Measurements from ENCODE around the gene CHPF.

CHPF gene, protein sequence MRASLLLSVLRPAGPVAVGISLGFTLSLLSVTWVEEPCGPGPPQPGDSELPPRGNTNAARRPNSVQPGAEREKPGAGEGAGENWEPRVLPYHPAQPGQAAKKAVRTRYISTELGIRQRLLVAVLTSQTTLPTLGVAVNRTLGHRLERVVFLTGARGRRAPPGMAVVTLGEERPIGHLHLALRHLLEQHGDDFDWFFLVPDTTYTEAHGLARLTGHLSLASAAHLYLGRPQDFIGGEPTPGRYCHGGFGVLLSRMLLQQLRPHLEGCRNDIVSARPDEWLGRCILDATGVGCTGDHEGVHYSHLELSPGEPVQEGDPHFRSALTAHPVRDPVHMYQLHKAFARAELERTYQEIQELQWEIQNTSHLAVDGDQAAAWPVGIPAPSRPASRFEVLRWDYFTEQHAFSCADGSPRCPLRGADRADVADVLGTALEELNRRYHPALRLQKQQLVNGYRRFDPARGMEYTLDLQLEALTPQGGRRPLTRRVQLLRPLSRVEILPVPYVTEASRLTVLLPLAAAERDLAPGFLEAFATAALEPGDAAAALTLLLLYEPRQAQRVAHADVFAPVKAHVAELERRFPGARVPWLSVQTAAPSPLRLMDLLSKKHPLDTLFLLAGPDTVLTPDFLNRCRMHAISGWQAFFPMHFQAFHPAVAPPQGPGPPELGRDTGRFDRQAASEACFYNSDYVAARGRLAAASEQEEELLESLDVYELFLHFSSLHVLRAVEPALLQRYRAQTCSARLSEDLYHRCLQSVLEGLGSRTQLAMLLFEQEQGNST

DNA sequence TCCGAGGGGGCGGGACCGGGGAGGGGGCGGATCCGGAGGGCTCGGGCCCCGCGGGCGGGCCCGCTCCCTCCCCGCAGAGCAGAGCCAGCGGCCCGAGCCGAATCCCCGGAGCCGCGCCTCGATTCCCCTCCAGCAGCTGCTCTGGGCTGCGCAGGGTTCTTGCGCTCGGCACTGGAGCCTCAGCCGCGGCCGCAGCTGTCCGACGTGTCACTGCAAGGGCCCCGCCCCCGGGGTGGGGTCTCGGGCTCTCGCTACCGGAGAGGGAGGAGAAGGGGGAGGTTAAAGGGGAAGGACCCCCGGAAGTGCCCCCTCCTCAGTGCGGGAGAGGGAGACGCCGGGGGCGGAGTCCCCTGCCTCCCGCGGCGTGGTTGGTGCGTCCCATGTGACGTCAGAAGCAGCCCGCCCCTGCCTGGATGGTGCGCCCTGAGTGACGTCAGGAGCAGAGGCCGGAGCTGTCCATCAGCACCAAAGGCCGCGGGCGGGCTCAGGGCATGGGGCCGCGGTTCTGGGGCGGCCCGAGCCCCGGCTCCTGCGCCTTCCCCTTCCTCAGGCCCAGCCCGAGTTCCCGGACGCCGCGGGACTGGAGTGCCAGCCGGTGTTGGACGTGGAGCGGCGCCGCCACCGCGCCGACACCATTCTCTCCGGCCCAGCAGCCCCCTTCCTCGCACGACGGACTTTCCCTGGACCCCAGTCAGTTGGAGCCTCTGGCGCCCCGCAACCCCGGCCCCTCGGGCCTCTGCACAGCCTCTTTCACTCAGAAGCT lies at the start of gene CHPF, which contains the start of gene TMEM198:
CHPF (minus strand) TSS at position 214 of the 763 bp plus-strand sequence. CDS start 271 bp downstream, outside the sequence.
TMEM198 (plus strand) TSS at position 433 of the 763 bp plus-strand sequence. CDS start 700 bp downstream, outside the sequence.
- DNase-seq (ENCODE audit: low spot score): peak; percentile 100
- TF ChIP-seq, protein P1, sequence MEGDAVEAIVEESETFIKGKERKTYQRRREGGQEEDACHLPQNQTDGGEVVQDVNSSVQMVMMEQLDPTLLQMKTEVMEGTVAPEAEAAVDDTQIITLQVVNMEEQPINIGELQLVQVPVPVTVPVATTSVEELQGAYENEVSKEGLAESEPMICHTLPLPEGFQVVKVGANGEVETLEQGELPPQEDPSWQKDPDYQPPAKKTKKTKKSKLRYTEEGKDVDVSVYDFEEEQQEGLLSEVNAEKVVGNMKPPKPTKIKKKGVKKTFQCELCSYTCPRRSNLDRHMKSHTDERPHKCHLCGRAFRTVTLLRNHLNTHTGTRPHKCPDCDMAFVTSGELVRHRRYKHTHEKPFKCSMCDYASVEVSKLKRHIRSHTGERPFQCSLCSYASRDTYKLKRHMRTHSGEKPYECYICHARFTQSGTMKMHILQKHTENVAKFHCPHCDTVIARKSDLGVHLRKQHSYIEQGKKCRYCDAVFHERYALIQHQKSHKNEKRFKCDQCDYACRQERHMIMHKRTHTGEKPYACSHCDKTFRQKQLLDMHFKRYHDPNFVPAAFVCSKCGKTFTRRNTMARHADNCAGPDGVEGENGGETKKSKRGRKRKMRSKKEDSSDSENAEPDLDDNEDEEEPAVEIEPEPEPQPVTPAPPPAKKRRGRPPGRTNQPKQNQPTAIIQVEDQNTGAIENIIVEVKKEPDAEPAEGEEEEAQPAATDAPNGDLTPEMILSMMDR (IDR thresholded peaks at IDR 0.05; ENCODE audit: extremely low read depth, insufficient read depth, missing control alignments): no peak
- in situ Hi-C loops (cut with MboI; ENCODE audit: low pct_unique_long_range_greater_than_20kb, low sequenced_read_pairs, unreplicated experiment): no loop called here

DNA sequence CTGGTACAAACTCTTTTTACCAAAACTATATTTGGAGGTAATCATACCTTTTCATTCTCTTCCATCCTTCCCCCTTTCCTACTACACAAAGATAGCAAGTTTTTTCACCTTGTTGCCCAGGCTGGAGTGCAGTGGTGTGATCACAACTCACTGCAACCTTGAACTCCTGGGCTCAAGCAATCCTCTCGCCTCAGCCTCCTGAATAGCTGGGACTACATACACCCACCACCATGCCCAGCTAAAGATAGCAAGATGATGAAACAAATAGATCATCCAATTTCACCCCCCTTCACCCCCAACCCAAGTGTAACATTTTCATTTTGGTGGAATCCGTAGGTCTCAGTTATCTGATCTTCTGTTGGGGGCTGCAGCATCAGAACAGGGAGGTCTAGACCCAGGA lies 49.5 kb upstream of the CHPF start:
- TF ChIP-seq, protein P1 (IDR thresholded peaks at IDR 0.05; ENCODE audit: extremely low read depth, insufficient read depth, missing control alignments): no peak
- DNase-seq (ENCODE audit: low spot score): no peak
- in situ Hi-C loops (cut with MboI; ENCODE audit: low pct_unique_long_range_greater_than_20kb, low sequenced_read_pairs, unreplicated experiment): no loop called here

DNA sequence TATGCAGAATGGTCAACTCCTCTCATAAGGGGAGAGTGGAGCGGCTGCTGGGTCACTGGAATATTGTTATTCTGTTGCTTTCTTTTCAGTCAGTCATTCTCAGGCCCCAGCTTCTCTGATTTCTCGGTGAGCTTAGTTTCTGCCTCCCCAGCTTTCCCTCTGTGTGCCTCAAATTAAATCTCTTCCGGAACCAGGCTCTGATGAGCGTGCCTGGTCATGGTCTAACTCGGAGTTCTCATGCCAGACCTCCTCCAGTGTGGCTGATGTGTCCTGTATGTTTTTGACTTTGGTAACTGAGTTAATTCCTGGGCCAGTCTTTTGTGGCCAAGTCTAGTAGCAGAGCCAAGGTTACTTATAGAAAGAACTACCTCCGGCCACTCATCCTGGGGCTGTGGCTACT lies 49.1 kb upstream of the CHPF start:
- DNase-seq (ENCODE audit: low spot score): no peak
- TF ChIP-seq, protein P1 (IDR thresholded peaks at IDR 0.05; ENCODE audit: extremely low read depth, insufficient read depth, missing control alignments): no peak
- in situ Hi-C loops (cut with MboI; ENCODE audit: low pct_unique_long_range_greater_than_20kb, low sequenced_read_pairs, unreplicated experiment): no loop called here

DNA sequence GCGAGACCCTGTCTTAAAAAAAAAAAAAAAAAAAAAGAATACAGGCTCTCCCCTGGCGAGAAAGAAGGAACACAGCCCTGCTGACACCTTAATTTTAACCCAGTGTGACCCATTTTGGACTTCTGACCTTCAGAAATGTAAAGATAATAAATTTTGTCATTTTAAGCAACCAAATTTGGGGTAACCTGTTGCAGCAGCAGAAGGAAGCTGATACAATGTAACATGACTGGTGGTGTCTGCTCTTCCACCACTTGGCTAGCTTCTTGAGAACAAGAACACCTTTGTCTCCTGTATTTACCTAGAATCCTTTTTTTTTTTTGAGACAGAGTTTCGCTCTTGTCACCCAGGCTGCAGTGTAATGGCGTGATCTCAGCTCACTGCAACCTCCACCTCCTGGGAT lies 47.5 kb upstream of the CHPF start:
- in situ Hi-C loops (cut with MboI; ENCODE audit: low pct_unique_long_range_greater_than_20kb, low sequenced_read_pairs, unreplicated experiment): no loop called here
- TF ChIP-seq, protein P1 (IDR thresholded peaks at IDR 0.05; ENCODE audit: extremely low read depth, insufficient read depth, missing control alignments): no peak
- DNase-seq (ENCODE audit: low spot score): no peak

DNA sequence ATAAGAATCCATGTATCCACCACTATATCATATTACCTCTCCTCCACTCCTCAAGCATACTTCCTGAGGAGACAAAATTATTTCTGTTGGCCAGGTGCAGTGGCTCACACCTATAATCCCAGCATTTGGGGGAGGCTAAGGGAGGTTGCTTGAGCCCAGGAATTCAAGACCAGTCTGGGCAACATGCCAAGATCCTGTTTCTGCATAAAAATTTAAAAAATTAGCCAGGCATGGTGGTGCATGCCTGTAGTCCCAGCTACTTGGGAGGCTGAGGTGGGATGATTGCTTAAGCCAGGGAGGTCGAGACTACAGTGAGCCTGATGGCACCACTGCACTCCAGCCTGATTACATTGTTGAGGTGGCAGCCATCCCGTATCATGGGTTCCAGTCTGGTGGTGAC lies 37.7 kb upstream of the CHPF start:
- in situ Hi-C loops (cut with MboI; ENCODE audit: low pct_unique_long_range_greater_than_20kb, low sequenced_read_pairs, unreplicated experiment): no loop called here
- TF ChIP-seq, protein P1 (IDR thresholded peaks at IDR 0.05; ENCODE audit: extremely low read depth, insufficient read depth, missing control alignments): no peak
- no peak for DNase-seq (ENCODE audit: low spot score)

Data from GM13977 (cell line).